B cell (primary cell): Measurements from ENCODE around the gene MGMT. TPM values are rescaled to one million over a fixed set of nuclear protein-coding genes. Genes with fewer than 3 reads are reported as not detected.

Source experiments
- ATAC-seq: fragments of 200-7000 bp; cut with Tn5 transposase; one replicate; pipeline ENCODE4 v1.10.0; 2021; ENCODE audit warnings: low read depth, mild to moderate bottlenecking, moderate number of reproducible peaks, moderate library complexity
- CTCF ChIA-PET: fragments of 350-600 bp; sonication (Branson Sonifier 250); formaldehyde crosslinking; loops from one replicate; lab custom pipeline; 2021; ENCODE audit warnings: antibody characterized with exemption, inconsistent platforms; lab: Charles Lee
- POLR2A ChIA-PET: fragments of 350-600 bp; sonication (Branson Sonifier 250); formaldehyde crosslinking; loops from one replicate; lab custom pipeline; 2021; ENCODE audit warnings: antibody characterized with exemption; lab: Charles Lee
- DNase-seq: peaks from one replicate; pipeline ENCODE4 v3.0.0; 2013
- H2AFZ ChIP-seq: 2 replicates; pipeline ENCODE4 v1.6.1; 2012; ENCODE audit warnings: mild to moderate bottlenecking, low read depth, low read length; ENCODE audit not compliant: insufficient read depth, poor library complexity, severe bottlenecking
- H3K27ac ChIP-seq, 2 donors: 1 replicate in 1 of 2; 2 replicates in 1 of 2; pipeline ENCODE4 v1.5.1; 2012 to 2013; ENCODE audit warnings: low read length in 2 of 2, mild to moderate bottlenecking in 2 of 2, moderate library complexity in 1 of 2
- H3K27me3 ChIP-seq, 4 experiments: fragments of 200-600 bp in 1 of 4; sonication (generic) in 1 of 4; replicated peaks in 1 of 4; 1 replicate in 2 of 4; 2 replicates in 2 of 4; pipeline versions ENCODE4 v1.6.1 to v1.7.0; 2013 to 2016; ENCODE audit warnings: low read length in 3 of 4, mild to moderate bottlenecking in 2 of 4, mixed read lengths in 1 of 4, moderate library complexity in 1 of 4; ENCODE audit not compliant: insufficient read depth in 4 of 4, control insufficient read depth in 3 of 4; ENCODE audit errors: control extremely low read depth in 1 of 4
- H3K36me3 ChIP-seq, 2 experiments: replicated peaks in 1 of 2; 1 replicate in 1 of 2; 2 replicates in 1 of 2; pipeline versions ENCODE4 v1.6.1 to v1.7.1; 2013; ENCODE audit warnings: low read length in 1 of 2; ENCODE audit not compliant: insufficient read depth in 2 of 2, control insufficient read depth in 1 of 2; ENCODE audit errors: control extremely low read depth in 1 of 2, extremely low read depth in 1 of 2
- H3K4me1 ChIP-seq, 2 donors: fragments of 200-600 bp in 1 of 2; sonication (generic) in 1 of 2; 1 replicate in 1 of 2; 2 replicates in 1 of 2; pipeline versions ENCODE4 v1.5.1 to v1.6.1; 2013 to 2017; ENCODE audit warnings: low read length in 2 of 2; ENCODE audit not compliant: control insufficient read depth in 2 of 2, insufficient read depth in 2 of 2
- H3K4me2 ChIP-seq: replicated peaks from 2 replicates; pipeline ENCODE3; 2012; ENCODE audit warnings: mild to moderate bottlenecking, low read depth, low read length; ENCODE audit not compliant: poor library complexity, severe bottlenecking
- H3K4me3 ChIP-seq, 5 experiments: fragments of 200-600 bp in 1 of 5; sonication (generic) in 1 of 5; 1 replicate in 3 of 5; 2 replicates in 2 of 5; pipeline versions ENCODE4 v1.5.1 to v1.7.0; 2011 to 2016; ENCODE audit warnings: low read length in 4 of 5, mild to moderate bottlenecking in 4 of 5, low read depth in 2 of 5, control low read depth in 1 of 5, moderate library complexity in 1 of 5; ENCODE audit not compliant: insufficient read depth in 1 of 5; ENCODE audit errors: control extremely low read depth in 1 of 5, extremely low read depth in 1 of 5
- H3K79me2 ChIP-seq: fragments of 200-600 bp; sonication (generic); one replicate; pipeline ENCODE4 v1.6.0; 2016; ENCODE audit warnings: low read length; ENCODE audit not compliant: control insufficient read depth, insufficient read depth
- H3K9ac ChIP-seq: fragments of 200-600 bp; sonication (generic); 2 replicates; pipeline ENCODE4 v1.6.1; 2017; ENCODE audit warnings: mild to moderate bottlenecking, low read length, moderate library complexity
- H3K9me3 ChIP-seq, 3 donors: one replicate each; pipeline versions ENCODE4 v1.6.1 to v1.7.1; 2013; ENCODE audit warnings: low read length in 2 of 3; ENCODE audit not compliant: control insufficient read depth in 2 of 3, insufficient read depth in 1 of 3; ENCODE audit errors: control extremely low read depth in 1 of 3
- H4K20me1 ChIP-seq: 2 replicates; pipeline ENCODE4 v1.6.0; 2012; ENCODE audit warnings: mild to moderate bottlenecking, low read length; ENCODE audit not compliant: insufficient read depth, control insufficient read depth, poor library complexity, severe bottlenecking
- H3K27ac Mint-ChIP-seq: one replicate; pipeline ENCODE4 v1.8.0; 2021; ENCODE audit warnings: mixed read lengths
- H3K27me3 Mint-ChIP-seq: one replicate; pipeline ENCODE4 v1.8.0; 2021; ENCODE audit warnings: mixed read lengths
- H3K4me1 Mint-ChIP-seq: one replicate; pipeline ENCODE4 v1.8.0; 2021; ENCODE audit warnings: mixed read lengths
- H3K4me3 Mint-ChIP-seq: one replicate; pipeline ENCODE4 v1.8.0; 2021; ENCODE audit warnings: mixed read lengths
- H3K9me3 Mint-ChIP-seq: one replicate; pipeline ENCODE4 v1.8.0; 2022; ENCODE audit warnings: mixed read lengths; ENCODE audit not compliant: insufficient read depth
- CTCF ChIP-seq: fragments of 200-600 bp; IDR thresholded peaks from one replicate; pipeline ENCODE4 v1.8.0; 2022; ENCODE audit warnings: antibody characterized with exemption, mild to moderate bottlenecking
- EZH2 ChIP-seq: IDR thresholded peaks from 2 replicates; pipeline ENCODE4 v1.6.1; 2012; ENCODE audit warnings: borderline replicate concordance, low read depth, mild to moderate bottlenecking, moderate library complexity, low read length; ENCODE audit not compliant: insufficient read depth, poor library complexity, severe bottlenecking
- WGBS: methylation state at CpG from one replicate; pipeline ENCODE4 v1.1.5; 2013; ENCODE audit warnings: missing lambda C conversion rate; ENCODE audit not compliant: insufficient coverage; 5-methylcytosine and 5-hydroxymethylcytosine counted together
- intact Hi-C: fragments of 100-400 bp; cut with micrococcal nuclease; formaldehyde crosslinking; loops from one replicate; pipeline ENCODE4 v1.10.0; 2022
- polyA plus RNA-seq: library from polyadenylated mRNA; depleted of rRNA; stranded (reverse); fragments of >200 nt; gene quantifications from 2 replicates; pipeline ENCODE4 v1.2.3, GENCODE V29; 2012
- total RNA-seq, 2 donors: library from RNA; stranded (reverse); fragments of 120-200 nt in 1 of 2; gene quantifications; 1 replicate in 1 of 2; 2 replicates in 1 of 2; pipeline versions ENCODE4 v1.2.3 to v1.2.4, GENCODE V29; 2013 to 2022

The MGMT gene
- total and polyA plus RNA-seq, 2 donors (not counting 1 experiment from before 2014, with no cell fraction given), result 16.6 to 87.7 TPM

GRCh38 chr10:129507216-129507889 is 40.3 kb downstream of the MGMT start:
- no peak for ATAC-seq
- Histone ChIP-seq H3K9me3 (peaks cover 0 to 29% (median 2%) of the 10 kb centered on the region in 3 donors), H3K4me3 (no peak overlapping the region), H3K9ac (no peak overlapping the region), H3K4me2 (no peak overlapping the region), H3K36me3 (no peaks in the 10 kb centered on the region), H2AFZ (no peak overlapping the region), H3K27me3 (no peaks in the 10 kb centered on the region), H3K79me2 (peaks cover 69% of the 10 kb centered on the region), H3K27ac (no peak overlapping the region), H4K20me1 (peaks cover 46% of the 10 kb centered on the region), H3K4me1 (peaks cover 0 to under 1% of the 10 kb centered on the region in 2 donors)
- Mint-ChIP-seq H3K4me1 (peaks cover 25% of the 10 kb centered on the region), H3K4me3 (no peak overlapping the region), H3K27ac (no peak overlapping the region), H3K27me3 (no peaks in the 10 kb centered on the region), H3K9me3 (peaks cover 2% of the 10 kb centered on the region)
- no peak for DNase-seq
- WGBS, result 82% methylated on average over 8 of the region's 12 CpGs
- ChIA-PET CTCF (no interaction called here), POLR2A (no interaction called here)
- TF ChIP-seq CTCF, result no peak
- no peak for TF ChIP-seq EZH2
- intact Hi-C loops, result no loop called here

GRCh38 chr10:129509155-129509554 is 42.1 kb downstream of the MGMT start:
- no peak overlapping the region for H3K9ac ChIP-seq
- peaks cover 0 to 29% (median 2%) of the 10 kb centered on the region in 3 donors for H3K9me3 ChIP-seq
- H3K79me2 ChIP-seq, result peaks cover 57% of the 10 kb centered on the region
- no peak overlapping the region for H3K4me3 Mint-ChIP-seq
- ChIA-PET CTCF (no interaction called here), POLR2A (no interaction called here)
- TF ChIP-seq CTCF (no peak), EZH2 (no peak)
- DNase-seq, result no peak
- H4K20me1 ChIP-seq, result peaks cover 50% of the 10 kb centered on the region
- no peaks in the 10 kb centered on the region for H3K36me3 ChIP-seq
- intact Hi-C loops, result no loop called here
- peaks cover 24% of the 10 kb centered on the region for H3K4me1 Mint-ChIP-seq
- no peaks in the 10 kb centered on the region for H3K27me3 Mint-ChIP-seq
- no peak overlapping the region for H2AFZ ChIP-seq
- H3K27me3 ChIP-seq, result no peaks in the 10 kb centered on the region
- 96% methylated on average over 10 of the region's 12 CpGs for WGBS
- peaks cover 2% of the 10 kb centered on the region for H3K9me3 Mint-ChIP-seq
- H3K4me2 ChIP-seq, result no peak overlapping the region
- ATAC-seq, result no peak
- H3K4me3 ChIP-seq, result no peak overlapping the region
- no peak overlapping the region for H3K27ac ChIP-seq
- no peaks in the 10 kb centered on the region for H3K4me1 ChIP-seq
- H3K27ac Mint-ChIP-seq, result no peak overlapping the region
